ENCODE measurements around the gene HECA. TPM values are rescaled to one million over a fixed set of nuclear protein-coding genes. Genes with fewer than 3 reads are reported as not detected.
A peak's percentile ranks its signal among the peaks of the same experiment; 100 is the strongest.

The HECA gene
- total RNA-seq, 2 donors from 2014 or later, result 172 to 197 TPM

- Mint-ChIP-seq H3K27ac (peak overlapping the region; percentile 95), H3K27me3 (no peaks in the 10 kb centered on the region), H3K4me3 (peak overlapping the region; percentile 91), H3K36me3 (ENCODE audit: low read depth) (peaks cover 3% of the 10 kb centered on the region), H3K4me1 (peaks cover 75% of the 10 kb centered on the region)
- H3K9me3 ChIP-seq (ENCODE audit: control insufficient read depth, low read length, poor library complexity, severe bottlenecking), result no peaks in the 10 kb centered on the region
- ATAC-seq, result peak; percentile 25
- no peak for DNase-seq
Measured at GRCh38 chr6:139144490-139145085, 9.7 kb downstream of the HECA start.

GRCh38 chr6:139145661-139146060 lies 10.8 kb downstream of the HECA start:
- Mint-ChIP-seq H3K27me3 (no peaks in the 10 kb centered on the region), H3K36me3 (ENCODE audit: low read depth) (peaks cover 3% of the 10 kb centered on the region), H3K4me1 (peaks cover 74% of the 10 kb centered on the region), H3K4me3 (peak overlapping the region; percentile 91), H3K27ac (peak overlapping the region; percentile 95)
- H3K9me3 ChIP-seq (ENCODE audit: control insufficient read depth, low read length, poor library complexity, severe bottlenecking), result no peaks in the 10 kb centered on the region
- ATAC-seq, result no peak
- DNase-seq, result no peak

GRCh38 chr6:139146317-139146726 lies 11.4 kb downstream of the HECA start:
- no peak for DNase-seq
- peak; percentile 45 for ATAC-seq
- H3K27ac Mint-ChIP-seq, result peak overlapping the region; percentile 95
- peaks cover 78% of the 10 kb centered on the region for H3K4me1 Mint-ChIP-seq
- H3K36me3 Mint-ChIP-seq (ENCODE audit: low read depth), result peaks cover 3% of the 10 kb centered on the region
- peak overlapping the region; percentile 91 for H3K4me3 Mint-ChIP-seq
- H3K9me3 ChIP-seq (ENCODE audit: control insufficient read depth, low read length, poor library complexity, severe bottlenecking), result no peaks in the 10 kb centered on the region
- H3K27me3 Mint-ChIP-seq, result no peaks in the 10 kb centered on the region

GRCh38 chr6:139147628-139148027 lies 12.7 kb downstream of the HECA start:
- H3K9me3 ChIP-seq (ENCODE audit: control insufficient read depth, low read length, poor library complexity, severe bottlenecking), result no peaks in the 10 kb centered on the region
- DNase-seq (no peak), ATAC-seq (no peak)
- Mint-ChIP-seq H3K4me3 (peak overlapping the region; percentile 91), H3K27me3 (no peaks in the 10 kb centered on the region), H3K27ac (peak overlapping the region; percentile 95), H3K4me1 (peaks cover 86% of the 10 kb centered on the region), H3K36me3 (ENCODE audit: low read depth) (no peaks in the 10 kb centered on the region)

- Mint-ChIP-seq H3K27me3 (no peaks in the 10 kb centered on the region), H3K4me1 (peaks cover 78% of the 10 kb centered on the region), H3K4me3 (peak overlapping the region; percentile 74), H3K36me3 (ENCODE audit: low read depth) (no peaks in the 10 kb centered on the region), H3K27ac (peak overlapping the region; percentile 89)
- no peaks in the 10 kb centered on the region for H3K9me3 ChIP-seq (ENCODE audit: control insufficient read depth, low read length, poor library complexity, severe bottlenecking)
- DNase-seq (no peak), ATAC-seq (no peak)
Measured at GRCh38 chr6:139148557-139149235, 13.8 kb downstream of the HECA start.

- Mint-ChIP-seq H3K4me1 (peaks cover 77% of the 10 kb centered on the region), H3K4me3 (peak overlapping the region; percentile 74), H3K27ac (peak overlapping the region; percentile 89), H3K36me3 (ENCODE audit: low read depth) (no peaks in the 10 kb centered on the region), H3K27me3 (no peaks in the 10 kb centered on the region)
- no peaks in the 10 kb centered on the region for H3K9me3 ChIP-seq (ENCODE audit: control insufficient read depth, low read length, poor library complexity, severe bottlenecking)
- ATAC-seq (no peak), DNase-seq (no peak)
Measured at GRCh38 chr6:139149383-139149782, 14.5 kb downstream of the HECA start.

- H3K4me1 Mint-ChIP-seq, result peaks cover 74% of the 10 kb centered on the region
- no peaks in the 10 kb centered on the region for H3K36me3 Mint-ChIP-seq (ENCODE audit: low read depth)
- DNase-seq (no peak), ATAC-seq (no peak)
- no peaks in the 10 kb centered on the region for H3K9me3 ChIP-seq (ENCODE audit: control insufficient read depth, low read length, poor library complexity, severe bottlenecking)
- peak overlapping the region; percentile 89 for H3K27ac Mint-ChIP-seq
- H3K4me3 Mint-ChIP-seq, result peak overlapping the region; percentile 85
- H3K27me3 Mint-ChIP-seq, result no peaks in the 10 kb centered on the region
Measured at GRCh38 chr6:139150920-139151319, 16.0 kb downstream of the HECA start.

- DNase-seq (no peak), ATAC-seq (no peak)
- Mint-ChIP-seq H3K4me1 (peaks cover 73% of the 10 kb centered on the region), H3K27me3 (no peaks in the 10 kb centered on the region), H3K27ac (peak overlapping the region; percentile 89), H3K4me3 (peak overlapping the region; percentile 85), H3K36me3 (ENCODE audit: low read depth) (peaks cover under 1% of the 10 kb centered on the region)
- H3K9me3 ChIP-seq (ENCODE audit: control insufficient read depth, low read length, poor library complexity, severe bottlenecking), result no peaks in the 10 kb centered on the region
Measured at GRCh38 chr6:139151425-139152087, 16.7 kb downstream of the HECA start.

- Mint-ChIP-seq H3K36me3 (ENCODE audit: low read depth) (peaks cover 4% of the 10 kb centered on the region), H3K4me1 (peaks cover 70% of the 10 kb centered on the region), H3K27ac (peak overlapping the region; percentile 89), H3K4me3 (peak overlapping the region; percentile 85), H3K27me3 (no peaks in the 10 kb centered on the region)
- ATAC-seq (peak; percentile 28), DNase-seq (no peak)
- no peaks in the 10 kb centered on the region for H3K9me3 ChIP-seq (ENCODE audit: control insufficient read depth, low read length, poor library complexity, severe bottlenecking)
Measured at GRCh38 chr6:139152088-139152891, 17.4 kb downstream of the HECA start.

GRCh38 chr6:139152892-139153271 lies 18.0 kb downstream of the HECA start:
- no peaks in the 10 kb centered on the region for H3K9me3 ChIP-seq (ENCODE audit: control insufficient read depth, low read length, poor library complexity, severe bottlenecking)
- no peaks in the 10 kb centered on the region for H3K27me3 Mint-ChIP-seq
- H3K4me3 Mint-ChIP-seq, result peak overlapping the region; percentile 19
- peaks cover 71% of the 10 kb centered on the region for H3K4me1 Mint-ChIP-seq
- H3K36me3 Mint-ChIP-seq (ENCODE audit: low read depth), result peaks cover 8% of the 10 kb centered on the region
- no peak for ATAC-seq
- H3K27ac Mint-ChIP-seq, result peak overlapping the region; percentile 89
- no peak for DNase-seq

- Mint-ChIP-seq H3K36me3 (ENCODE audit: low read depth) (peaks cover 8% of the 10 kb centered on the region), H3K4me3 (peak overlapping the region; percentile 15), H3K4me1 (peaks cover 68% of the 10 kb centered on the region), H3K27me3 (no peaks in the 10 kb centered on the region), H3K27ac (peak overlapping the region; percentile 48)
- no peak for DNase-seq
- ATAC-seq, result no peak
- H3K9me3 ChIP-seq (ENCODE audit: control insufficient read depth, low read length, poor library complexity, severe bottlenecking), result no peaks in the 10 kb centered on the region
Measured at GRCh38 chr6:139153855-139154254, 19.0 kb downstream of the HECA start.

GRCh38 chr6:139154881-139155547 lies 20.1 kb downstream of the HECA start:
- peak; percentile 18 for ATAC-seq
- Mint-ChIP-seq H3K27ac (peak overlapping the region; percentile 48), H3K36me3 (ENCODE audit: low read depth) (peaks cover 8% of the 10 kb centered on the region), H3K4me3 (no peak overlapping the region), H3K4me1 (peaks cover 65% of the 10 kb centered on the region), H3K27me3 (no peaks in the 10 kb centered on the region)
- no peak for DNase-seq
- H3K9me3 ChIP-seq (ENCODE audit: control insufficient read depth, low read length, poor library complexity, severe bottlenecking), result no peaks in the 10 kb centered on the region
